ENCODE data around the gene SMG6. TPM values are rescaled to one million over a fixed set of nuclear protein-coding genes. Genes with fewer than 3 reads are reported as not detected.

SMG6 gene
- total RNA-seq, 1 experiment from 2014 or later: 25.6 TPM

DNA sequence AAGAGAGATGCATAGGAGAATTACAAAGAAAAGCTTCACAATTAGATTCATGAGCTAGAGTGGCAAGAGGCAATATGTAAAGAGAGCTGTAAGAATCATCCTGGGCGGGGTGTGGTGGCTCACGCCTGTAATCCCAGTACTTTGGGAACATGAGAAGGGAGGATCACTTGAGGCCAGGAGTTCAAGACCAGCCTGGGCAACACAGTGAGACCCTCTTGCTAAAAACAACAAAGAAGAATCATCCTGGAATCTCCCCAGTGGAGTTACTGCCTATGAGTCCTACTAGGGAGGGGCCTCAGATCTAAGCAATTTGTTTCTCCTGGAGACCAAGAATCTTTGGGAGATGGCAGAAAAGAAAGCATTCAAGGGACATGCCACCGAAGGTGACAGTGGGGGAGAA lies 129.6 kb downstream of the SMG6 start:
- DNase-seq (ENCODE audit: low spot score): no peak
- POLR2A ChIA-PET: no interaction called here
- TF ChIP-seq TCF7 (CRISPR knock-in tag; IDR thresholded peaks at IDR 0.05; ENCODE audit: low read depth): no peak
- TF ChIP-seq ZNF121 (CRISPR knock-in tag; IDR thresholded peaks at IDR 0.05): 0 out of 2 replicates have a peak, but pooled peaks have one; percentile 49
- Mint-ChIP-seq H3K36me3 (peaks cover 2% of the 10 kb centered on the region; the same call in 1 of the 2 replicates), H3K4me3 (no peak overlapping the region), H3K27ac (peak overlapping the region; percentile 55), H3K9me3 (no peaks in the 10 kb centered on the region), H3K27me3 (ENCODE audit: low read depth) (no peaks in the 10 kb centered on the region), H3K4me1 (peaks cover 17% of the 10 kb centered on the region)
- no peak for ATAC-seq
- CTCF ChIA-PET: no interaction called here

DNA sequence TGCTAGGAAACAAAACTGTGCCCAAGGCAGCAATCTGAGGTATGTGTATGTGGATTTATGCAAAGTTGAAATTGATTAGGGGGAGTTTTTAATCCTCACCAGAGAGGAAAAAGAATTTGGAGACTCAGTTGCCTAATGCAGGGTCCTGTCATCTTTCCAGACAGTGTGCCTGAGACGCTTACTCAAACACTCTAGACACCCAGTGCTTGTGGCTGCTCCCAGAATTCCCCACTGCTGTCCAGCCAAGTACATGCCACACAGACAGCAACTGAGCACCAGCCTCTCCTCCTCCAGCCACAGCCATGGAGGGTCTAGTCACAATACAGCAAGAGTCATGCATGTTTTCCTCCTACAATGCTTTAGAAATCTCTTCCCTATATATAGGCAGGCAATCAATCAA lies 130.6 kb downstream of the SMG6 start:
- Mint-ChIP-seq H3K4me3 (no peak overlapping the region), H3K9me3 (no peaks in the 10 kb centered on the region), H3K4me1 (peaks cover 17% of the 10 kb centered on the region), H3K27ac (peak overlapping the region; percentile 67), H3K36me3 (peaks cover 2% of the 10 kb centered on the region; the same call in 1 of the 2 replicates), H3K27me3 (ENCODE audit: low read depth) (no peaks in the 10 kb centered on the region)
- POLR2A ChIA-PET: no interaction called here
- TF ChIP-seq FOXK1 (CRISPR knock-in tag; IDR thresholded peaks at IDR 0.05) (no peak), TEAD4 (CRISPR knock-in tag; IDR thresholded peaks at IDR 0.05) (no peak), TEAD1 (CRISPR knock-in tag; IDR thresholded peaks at IDR 0.05) (no peak), CBFB (CRISPR knock-in tag; IDR thresholded peaks at IDR 0.05; ENCODE audit: low read depth) (no peak), PRRX2 (CRISPR knock-in tag; IDR thresholded peaks at IDR 0.05) (no peak), OVOL2 (CRISPR knock-in tag; IDR thresholded peaks at IDR 0.05; ENCODE audit: borderline replicate concordance) (no peak), TP53 (CRISPR knock-in tag; IDR thresholded peaks at IDR 0.05) (no peak)
- TF ChIP-seq, protein P1, sequence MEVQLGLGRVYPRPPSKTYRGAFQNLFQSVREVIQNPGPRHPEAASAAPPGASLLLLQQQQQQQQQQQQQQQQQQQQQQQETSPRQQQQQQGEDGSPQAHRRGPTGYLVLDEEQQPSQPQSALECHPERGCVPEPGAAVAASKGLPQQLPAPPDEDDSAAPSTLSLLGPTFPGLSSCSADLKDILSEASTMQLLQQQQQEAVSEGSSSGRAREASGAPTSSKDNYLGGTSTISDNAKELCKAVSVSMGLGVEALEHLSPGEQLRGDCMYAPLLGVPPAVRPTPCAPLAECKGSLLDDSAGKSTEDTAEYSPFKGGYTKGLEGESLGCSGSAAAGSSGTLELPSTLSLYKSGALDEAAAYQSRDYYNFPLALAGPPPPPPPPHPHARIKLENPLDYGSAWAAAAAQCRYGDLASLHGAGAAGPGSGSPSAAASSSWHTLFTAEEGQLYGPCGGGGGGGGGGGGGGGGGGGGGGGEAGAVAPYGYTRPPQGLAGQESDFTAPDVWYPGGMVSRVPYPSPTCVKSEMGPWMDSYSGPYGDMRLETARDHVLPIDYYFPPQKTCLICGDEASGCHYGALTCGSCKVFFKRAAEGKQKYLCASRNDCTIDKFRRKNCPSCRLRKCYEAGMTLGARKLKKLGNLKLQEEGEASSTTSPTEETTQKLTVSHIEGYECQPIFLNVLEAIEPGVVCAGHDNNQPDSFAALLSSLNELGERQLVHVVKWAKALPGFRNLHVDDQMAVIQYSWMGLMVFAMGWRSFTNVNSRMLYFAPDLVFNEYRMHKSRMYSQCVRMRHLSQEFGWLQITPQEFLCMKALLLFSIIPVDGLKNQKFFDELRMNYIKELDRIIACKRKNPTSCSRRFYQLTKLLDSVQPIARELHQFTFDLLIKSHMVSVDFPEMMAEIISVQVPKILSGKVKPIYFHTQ (CRISPR knock-in tag; IDR thresholded peaks at IDR 0.05): no peak
- TF ChIP-seq, protein P2, sequence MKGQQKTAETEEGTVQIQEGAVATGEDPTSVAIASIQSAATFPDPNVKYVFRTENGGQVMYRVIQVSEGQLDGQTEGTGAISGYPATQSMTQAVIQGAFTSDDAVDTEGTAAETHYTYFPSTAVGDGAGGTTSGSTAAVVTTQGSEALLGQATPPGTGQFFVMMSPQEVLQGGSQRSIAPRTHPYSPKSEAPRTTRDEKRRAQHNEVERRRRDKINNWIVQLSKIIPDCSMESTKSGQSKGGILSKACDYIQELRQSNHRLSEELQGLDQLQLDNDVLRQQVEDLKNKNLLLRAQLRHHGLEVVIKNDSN (CRISPR knock-in tag; IDR thresholded peaks at IDR 0.05): no peak
- TF ChIP-seq, protein P3, sequence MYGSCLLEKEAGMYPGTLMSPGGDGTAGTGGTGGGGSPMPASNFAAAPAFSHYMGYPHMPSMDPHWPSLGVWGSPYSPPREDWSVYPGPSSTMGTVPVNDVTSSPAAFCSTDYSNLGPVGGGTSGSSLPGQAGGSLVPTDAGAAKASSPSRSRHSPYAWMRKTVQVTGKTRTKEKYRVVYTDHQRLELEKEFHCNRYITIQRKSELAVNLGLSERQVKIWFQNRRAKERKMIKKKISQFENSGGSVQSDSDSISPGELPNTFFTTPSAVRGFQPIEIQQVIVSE (CRISPR knock-in tag; IDR thresholded peaks at IDR 0.05; ENCODE audit: borderline replicate concordance): no peak
- TF ChIP-seq, protein P4, sequence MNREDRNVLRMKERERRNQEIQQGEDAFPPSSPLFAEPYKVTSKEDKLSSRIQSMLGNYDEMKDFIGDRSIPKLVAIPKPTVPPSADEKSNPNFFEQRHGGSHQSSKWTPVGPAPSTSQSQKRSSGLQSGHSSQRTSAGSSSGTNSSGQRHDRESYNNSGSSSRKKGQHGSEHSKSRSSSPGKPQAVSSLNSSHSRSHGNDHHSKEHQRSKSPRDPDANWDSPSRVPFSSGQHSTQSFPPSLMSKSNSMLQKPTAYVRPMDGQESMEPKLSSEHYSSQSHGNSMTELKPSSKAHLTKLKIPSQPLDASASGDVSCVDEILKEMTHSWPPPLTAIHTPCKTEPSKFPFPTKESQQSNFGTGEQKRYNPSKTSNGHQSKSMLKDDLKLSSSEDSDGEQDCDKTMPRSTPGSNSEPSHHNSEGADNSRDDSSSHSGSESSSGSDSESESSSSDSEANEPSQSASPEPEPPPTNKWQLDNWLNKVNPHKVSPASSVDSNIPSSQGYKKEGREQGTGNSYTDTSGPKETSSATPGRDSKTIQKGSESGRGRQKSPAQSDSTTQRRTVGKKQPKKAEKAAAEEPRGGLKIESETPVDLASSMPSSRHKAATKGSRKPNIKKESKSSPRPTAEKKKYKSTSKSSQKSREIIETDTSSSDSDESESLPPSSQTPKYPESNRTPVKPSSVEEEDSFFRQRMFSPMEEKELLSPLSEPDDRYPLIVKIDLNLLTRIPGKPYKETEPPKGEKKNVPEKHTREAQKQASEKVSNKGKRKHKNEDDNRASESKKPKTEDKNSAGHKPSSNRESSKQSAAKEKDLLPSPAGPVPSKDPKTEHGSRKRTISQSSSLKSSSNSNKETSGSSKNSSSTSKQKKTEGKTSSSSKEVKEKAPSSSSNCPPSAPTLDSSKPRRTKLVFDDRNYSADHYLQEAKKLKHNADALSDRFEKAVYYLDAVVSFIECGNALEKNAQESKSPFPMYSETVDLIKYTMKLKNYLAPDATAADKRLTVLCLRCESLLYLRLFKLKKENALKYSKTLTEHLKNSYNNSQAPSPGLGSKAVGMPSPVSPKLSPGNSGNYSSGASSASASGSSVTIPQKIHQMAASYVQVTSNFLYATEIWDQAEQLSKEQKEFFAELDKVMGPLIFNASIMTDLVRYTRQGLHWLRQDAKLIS (CRISPR knock-in tag; IDR thresholded peaks at IDR 0.05; ENCODE audit: borderline replicate concordance): no peak
- TF ChIP-seq, protein P5, sequence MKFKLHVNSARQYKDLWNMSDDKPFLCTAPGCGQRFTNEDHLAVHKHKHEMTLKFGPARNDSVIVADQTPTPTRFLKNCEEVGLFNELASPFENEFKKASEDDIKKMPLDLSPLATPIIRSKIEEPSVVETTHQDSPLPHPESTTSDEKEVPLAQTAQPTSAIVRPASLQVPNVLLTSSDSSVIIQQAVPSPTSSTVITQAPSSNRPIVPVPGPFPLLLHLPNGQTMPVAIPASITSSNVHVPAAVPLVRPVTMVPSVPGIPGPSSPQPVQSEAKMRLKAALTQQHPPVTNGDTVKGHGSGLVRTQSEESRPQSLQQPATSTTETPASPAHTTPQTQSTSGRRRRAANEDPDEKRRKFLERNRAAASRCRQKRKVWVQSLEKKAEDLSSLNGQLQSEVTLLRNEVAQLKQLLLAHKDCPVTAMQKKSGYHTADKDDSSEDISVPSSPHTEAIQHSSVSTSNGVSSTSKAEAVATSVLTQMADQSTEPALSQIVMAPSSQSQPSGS (CRISPR knock-in tag; IDR thresholded peaks at IDR 0.05; ENCODE audit: borderline replicate concordance, low read depth): no peak
- TF ChIP-seq, protein P6, sequence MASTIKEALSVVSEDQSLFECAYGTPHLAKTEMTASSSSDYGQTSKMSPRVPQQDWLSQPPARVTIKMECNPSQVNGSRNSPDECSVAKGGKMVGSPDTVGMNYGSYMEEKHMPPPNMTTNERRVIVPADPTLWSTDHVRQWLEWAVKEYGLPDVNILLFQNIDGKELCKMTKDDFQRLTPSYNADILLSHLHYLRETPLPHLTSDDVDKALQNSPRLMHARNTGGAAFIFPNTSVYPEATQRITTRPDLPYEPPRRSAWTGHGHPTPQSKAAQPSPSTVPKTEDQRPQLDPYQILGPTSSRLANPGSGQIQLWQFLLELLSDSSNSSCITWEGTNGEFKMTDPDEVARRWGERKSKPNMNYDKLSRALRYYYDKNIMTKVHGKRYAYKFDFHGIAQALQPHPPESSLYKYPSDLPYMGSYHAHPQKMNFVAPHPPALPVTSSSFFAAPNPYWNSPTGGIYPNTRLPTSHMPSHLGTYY (CRISPR knock-in tag; IDR thresholded peaks at IDR 0.05): no peak
- CTCF ChIA-PET: interaction anchor here (1.6 to 1.9 kb wide), 3 partner anchors 15 to 118 kb away, joined by 5 to 7 read pairs (median 6); partner anchors contain the start of gene HIC1
- no peak for ATAC-seq
- no peak for DNase-seq (ENCODE audit: low spot score)

Data from WTC11 (cell line).